ENCODE results near the gene TNFRSF8.

GRCh38 chr1:12153181-12153785 is 90.2 kb downstream of the TNFRSF8 start:
- TF ChIP-seq EZH2 (IDR thresholded peaks at IDR 0.05; ENCODE audit: borderline replicate concordance, low read length) (no peak), CTCF (conservative IDR thresholded peaks at IDR 0.05 in 1 of 2, IDR thresholded peaks at IDR 0.05 in 1 of 2; ENCODE audit: extremely low read depth in 1 of 2, insufficient read depth in 1 of 2, low read depth in 1 of 2, low read length in 2 of 2) (no peak)

Data from mammary epithelial cell (primary cell).